Activated naive CD4-positive, alpha-beta T cell treated with anti-CD3 and anti-CD28 coated beads, Interleukin-2, amount 50 U/mL, for 72 hours (primary cell): ENCODE results near the gene DNAH8. TPM values are rescaled to one million over a fixed set of nuclear protein-coding genes. Genes with fewer than 3 reads are reported as not detected.
A peak's percentile ranks its signal among the peaks of the same experiment; 100 is the strongest.
"Not testable (repeated sequence)": the region's sequence is repeated elsewhere in the genome, so short reads cannot be mapped to it uniquely, and the experiment has no call there.

Experiments used
- ATAC-seq, 2 donors: fragments of 150-1000 bp; cut with Tn5 transposase; 2 replicates each; pipeline ENCODE4 v1.10.0; 2021; ENCODE audit warnings: mild to moderate bottlenecking in 2 of 2, moderate library complexity in 2 of 2
- DNase-seq, 2 donors: peaks; one replicate each; pipeline ENCODE4 v3.0.0; 2021 to 2022; ENCODE audit warnings: low spot score in 2 of 2
- H3K27ac Mint-ChIP-seq, 2 donors: one replicate each; pipeline ENCODE4 v1.8.0; 2022; ENCODE audit warnings: mild to moderate bottlenecking in 2 of 2, mixed read lengths in 2 of 2
- H3K36me3 Mint-ChIP-seq, 2 donors: one replicate each; pipeline ENCODE4 v1.8.0; 2022; ENCODE audit warnings: mixed read lengths in 2 of 2
- H3K9me3 Mint-ChIP-seq, 2 donors: one replicate each; pipeline ENCODE4 v1.8.0; 2022; ENCODE audit warnings: mixed read lengths in 2 of 2
- total RNA-seq, 2 donors: library from RNA; stranded (reverse); gene quantifications; one replicate each; pipeline ENCODE4 v1.2.3, GENCODE V29; 2022

Gene DNAH8
- total RNA-seq, 2 donors from 2014 or later = 1.1 TPM; not detected in 1

GRCh38 chr6:38865521-38866174 lies 150.5 kb downstream of the DNAH8 start:
- H3K9me3 Mint-ChIP-seq = no peaks in the 10 kb centered on the region
- ATAC-seq (no peak), DNase-seq (no peak)
- no peak overlapping the region for H3K27ac Mint-ChIP-seq
- no peaks in the 10 kb centered on the region for H3K36me3 Mint-ChIP-seq

GRCh38 chr6:38867726-38868125 lies 152.6 kb downstream of the DNAH8 start:
- ATAC-seq (no peak), DNase-seq (no peak)
- Mint-ChIP-seq H3K36me3 (no peaks in the 10 kb centered on the region), H3K9me3 (no peaks in the 10 kb centered on the region), H3K27ac (no peak overlapping the region)

- ATAC-seq = peak in 1 of 2 donors; percentile 36
- H3K36me3 Mint-ChIP-seq = no peaks in the 10 kb centered on the region
Measured at GRCh38 chr6:38871741-38872568, 156.8 kb downstream of the DNAH8 start.

GRCh38 chr6:38873001-38873400 lies 157.9 kb downstream of the DNAH8 start:
- H3K9me3 Mint-ChIP-seq = no peaks in the 10 kb centered on the region
- ATAC-seq (no peak), DNase-seq (no peak)
- H3K36me3 Mint-ChIP-seq = no peaks in the 10 kb centered on the region
- no peak overlapping the region for H3K27ac Mint-ChIP-seq

More at GRCh38 chr6:38871741-38872568, 156.8 kb downstream of the DNAH8 start:
- Mint-ChIP-seq H3K27ac (no peak overlapping the region), H3K9me3 (no peaks in the 10 kb centered on the region)
- DNase-seq = peak in 1 of 2 donors; percentile 68

GRCh38 chr6:38873816-38874215 lies 158.7 kb downstream of the DNAH8 start:
- H3K27ac Mint-ChIP-seq, H3K36me3 Mint-ChIP-seq, DNase-seq, H3K9me3 Mint-ChIP-seq, ATAC-seq: not testable (repeated sequence)

GRCh38 chr6:38876475-38876874 lies 161.4 kb downstream of the DNAH8 start:
- H3K9me3 Mint-ChIP-seq = no peaks in the 10 kb centered on the region
- ATAC-seq = peak; percentile 67 to 83
- DNase-seq = peak in 1 of 2 donors; percentile 5
- H3K36me3 Mint-ChIP-seq = no peaks in the 10 kb centered on the region
- H3K27ac Mint-ChIP-seq = peak overlapping the region; percentile 56 to 80

- H3K27ac Mint-ChIP-seq = no peak overlapping the region
- ATAC-seq = no peak
- DNase-seq = no peak
- H3K9me3 Mint-ChIP-seq = no peaks in the 10 kb centered on the region
- no peaks in the 10 kb centered on the region for H3K36me3 Mint-ChIP-seq
Measured at GRCh38 chr6:38877721-38878120, 162.6 kb downstream of the DNAH8 start.

- Mint-ChIP-seq H3K9me3 (no peaks in the 10 kb centered on the region), H3K27ac (no peak overlapping the region), H3K36me3 (no peaks in the 10 kb centered on the region)
Measured at GRCh38 chr6:38882157-38882556, 167.0 kb downstream of the DNAH8 start.

GRCh38 chr6:38897507-38897906 lies 182.4 kb downstream of the DNAH8 start:
- DNase-seq (no peak), ATAC-seq (no peak)
- H3K36me3 Mint-ChIP-seq = no peaks in the 10 kb centered on the region
- H3K27ac Mint-ChIP-seq = no peak overlapping the region
- no peaks in the 10 kb centered on the region for H3K9me3 Mint-ChIP-seq

More at GRCh38 chr6:38882157-38882556, 167.0 kb downstream of the DNAH8 start:
- DNase-seq (no peak), ATAC-seq (no peak)

GRCh38 chr6:38901802-38902522 lies 186.9 kb downstream of the DNAH8 start:
- DNase-seq (no peak), ATAC-seq (no peak)
- no peak overlapping the region for H3K27ac Mint-ChIP-seq
- H3K36me3 Mint-ChIP-seq = no peaks in the 10 kb centered on the region
- no peaks in the 10 kb centered on the region for H3K9me3 Mint-ChIP-seq

GRCh38 chr6:38906582-38906981 lies 191.5 kb downstream of the DNAH8 start:
- Mint-ChIP-seq H3K27ac (no peak overlapping the region), H3K9me3 (no peaks in the 10 kb centered on the region), H3K36me3 (no peaks in the 10 kb centered on the region)
- DNase-seq (no peak), ATAC-seq (no peak)

- Mint-ChIP-seq H3K36me3 (no peaks in the 10 kb centered on the region), H3K27ac (no peak overlapping the region), H3K9me3 (no peaks in the 10 kb centered on the region)
- ATAC-seq (no peak), DNase-seq (no peak)
Measured at GRCh38 chr6:38907264-38907663, 192.2 kb downstream of the DNAH8 start.

- ATAC-seq (no peak), DNase-seq (no peak)
- no peaks in the 10 kb centered on the region for H3K9me3 Mint-ChIP-seq
- H3K36me3 Mint-ChIP-seq = no peaks in the 10 kb centered on the region
- no peak overlapping the region for H3K27ac Mint-ChIP-seq
Measured at GRCh38 chr6:38909015-38909730, 194.1 kb downstream of the DNAH8 start.

- Mint-ChIP-seq H3K9me3 (no peaks in the 10 kb centered on the region), H3K27ac (no peak overlapping the region), H3K36me3 (no peaks in the 10 kb centered on the region)
- no peak for DNase-seq
- no peak for ATAC-seq
Measured at GRCh38 chr6:38910207-38910606, 195.1 kb downstream of the DNAH8 start.

GRCh38 chr6:38912378-38912777 lies 197.3 kb downstream of the DNAH8 start:
- H3K36me3 Mint-ChIP-seq = no peaks in the 10 kb centered on the region
- no peak overlapping the region for H3K27ac Mint-ChIP-seq
- ATAC-seq (no peak), DNase-seq (no peak)
- no peaks in the 10 kb centered on the region for H3K9me3 Mint-ChIP-seq

- DNase-seq (no peak), ATAC-seq (no peak)
- no peaks in the 10 kb centered on the region for H3K36me3 Mint-ChIP-seq
- no peak overlapping the region for H3K27ac Mint-ChIP-seq
- no peaks in the 10 kb centered on the region for H3K9me3 Mint-ChIP-seq
Measured at GRCh38 chr6:38915205-38915925, 200.3 kb downstream of the DNAH8 start.
